ENCODE data around the gene COMMD9.

COMMD9 gene

GRCh38 chr11:36266767-36267166 lies 22.5 kb downstream of the COMMD9 start:
- Histone ChIP-seq H3K4me1 (ENCODE audit: insufficient read depth, low read length) (no peaks in the 10 kb centered on the region), H3K27me3 (ENCODE audit: insufficient read depth, low read length) (no peaks in the 10 kb centered on the region), H3K4me3 (ENCODE audit: low read length) (no peak overlapping the region), H3K9me3 (ENCODE audit: insufficient read depth, low read depth, low read length) (no peaks in the 10 kb centered on the region), H3K27ac (ENCODE audit: low read depth, low read length) (no peak overlapping the region), H3K36me3 (ENCODE audit: insufficient read depth, low read length) (no peaks in the 10 kb centered on the region), H3K9ac (ENCODE audit: low read depth, low read length) (no peak overlapping the region)
- 49% methylated on average over 4 of the region's 5 CpGs for WGBS

- 40% methylated on average over 11 of the region's 13 CpGs for WGBS
- Histone ChIP-seq H3K9ac (ENCODE audit: low read depth, low read length) (no peak overlapping the region), H3K27ac (ENCODE audit: low read depth, low read length) (no peak overlapping the region)
Measured at GRCh38 chr11:36265793-36266628, 23.2 kb downstream of the COMMD9 start.

GRCh38 chr11:36264973-36265344 lies 24.3 kb downstream of the COMMD9 start:
- H3K4me3 ChIP-seq (ENCODE audit: low read length) = no peak overlapping the region
- H3K9me3 ChIP-seq (ENCODE audit: insufficient read depth, low read depth, low read length) = no peaks in the 10 kb centered on the region
- H3K9ac ChIP-seq (ENCODE audit: low read depth, low read length) = no peak overlapping the region
- WGBS = 93% methylated on average over 5 of the region's 5 CpGs
- H3K4me1 ChIP-seq (ENCODE audit: insufficient read depth, low read length) = no peaks in the 10 kb centered on the region
- no peak overlapping the region for H3K27ac ChIP-seq (ENCODE audit: low read depth, low read length)
- H3K36me3 ChIP-seq (ENCODE audit: insufficient read depth, low read length) = no peaks in the 10 kb centered on the region
- H3K27me3 ChIP-seq (ENCODE audit: insufficient read depth, low read length) = no peaks in the 10 kb centered on the region

More at GRCh38 chr11:36265793-36266628, 23.2 kb downstream of the COMMD9 start:
- Histone ChIP-seq H3K9me3 (ENCODE audit: insufficient read depth, low read depth, low read length) (no peaks in the 10 kb centered on the region), H3K27me3 (ENCODE audit: insufficient read depth, low read length) (no peaks in the 10 kb centered on the region), H3K4me1 (ENCODE audit: insufficient read depth, low read length) (no peaks in the 10 kb centered on the region), H3K4me3 (ENCODE audit: low read length) (no peak overlapping the region), H3K36me3 (ENCODE audit: insufficient read depth, low read length) (no peaks in the 10 kb centered on the region)

GRCh38 chr11:36264011-36264972 lies 24.9 kb downstream of the COMMD9 start:
- H3K4me1 ChIP-seq (ENCODE audit: insufficient read depth, low read length) = no peaks in the 10 kb centered on the region
- no peaks in the 10 kb centered on the region for H3K27me3 ChIP-seq (ENCODE audit: insufficient read depth, low read length)
- H3K36me3 ChIP-seq (ENCODE audit: insufficient read depth, low read length) = no peaks in the 10 kb centered on the region
- H3K9ac ChIP-seq (ENCODE audit: low read depth, low read length) = no peak overlapping the region
- WGBS = 78% methylated on average over 9 of the region's 9 CpGs
- no peak overlapping the region for H3K27ac ChIP-seq (ENCODE audit: low read depth, low read length)
- H3K4me3 ChIP-seq (ENCODE audit: low read length) = no peak overlapping the region
- H3K9me3 ChIP-seq (ENCODE audit: insufficient read depth, low read depth, low read length) = no peaks in the 10 kb centered on the region

- no peaks in the 10 kb centered on the region for H3K27me3 ChIP-seq (ENCODE audit: insufficient read depth, low read length)
- H3K27ac ChIP-seq (ENCODE audit: low read depth, low read length) = no peak overlapping the region
- H3K9me3 ChIP-seq (ENCODE audit: insufficient read depth, low read depth, low read length) = peaks cover 4% of the 10 kb centered on the region; the same call in 1 of the 2 replicates
- H3K4me3 ChIP-seq (ENCODE audit: low read length) = no peak overlapping the region
- H3K36me3 ChIP-seq (ENCODE audit: insufficient read depth, low read length) = no peaks in the 10 kb centered on the region
- WGBS = 76% methylated on average over 4 of the region's 4 CpGs
- 0 out of 2 replicates have a peak, but pooled peaks cover 5% of the 10 kb centered on the region for H3K4me1 ChIP-seq (ENCODE audit: insufficient read depth, low read length)
- H3K9ac ChIP-seq (ENCODE audit: low read depth, low read length) = no peak overlapping the region
Measured at GRCh38 chr11:36261094-36261493, 28.1 kb downstream of the COMMD9 start.

GRCh38 chr11:36258730-36259360 lies 30.4 kb downstream of the COMMD9 start:
- H3K4me3 ChIP-seq (ENCODE audit: low read length) = no peak overlapping the region
- H3K9me3 ChIP-seq (ENCODE audit: insufficient read depth, low read depth, low read length) = peaks cover 5% of the 10 kb centered on the region; the same call in 1 of the 2 replicates
- 51% methylated on average over 12 of the region's 12 CpGs for WGBS
- H3K27me3 ChIP-seq (ENCODE audit: insufficient read depth, low read length) = no peaks in the 10 kb centered on the region
- no peaks in the 10 kb centered on the region for H3K36me3 ChIP-seq (ENCODE audit: insufficient read depth, low read length)
- H3K27ac ChIP-seq (ENCODE audit: low read depth, low read length) = no peak overlapping the region
- no peak overlapping the region for H3K9ac ChIP-seq (ENCODE audit: low read depth, low read length)
- H3K4me1 ChIP-seq (ENCODE audit: insufficient read depth, low read length) = 0 out of 2 replicates have a peak, but pooled peaks cover 5% of the 10 kb centered on the region

- no peak overlapping the region for H3K27ac ChIP-seq (ENCODE audit: low read depth, low read length)
- H3K4me3 ChIP-seq (ENCODE audit: low read length) = no peak overlapping the region
- H3K36me3 ChIP-seq (ENCODE audit: insufficient read depth, low read length) = no peaks in the 10 kb centered on the region
- H3K9me3 ChIP-seq (ENCODE audit: insufficient read depth, low read depth, low read length) = peaks cover 5% of the 10 kb centered on the region; the same call in 1 of the 2 replicates
- no peaks in the 10 kb centered on the region for H3K27me3 ChIP-seq (ENCODE audit: insufficient read depth, low read length)
- H3K9ac ChIP-seq (ENCODE audit: low read depth, low read length) = no peak overlapping the region
- WGBS = 73% methylated on average over 5 of the region's 5 CpGs
- 0 out of 2 replicates have a peak, but pooled peaks cover 11% of the 10 kb centered on the region for H3K4me1 ChIP-seq (ENCODE audit: insufficient read depth, low read length)
Measured at GRCh38 chr11:36257351-36257750, 31.9 kb downstream of the COMMD9 start.

GRCh38 chr11:36254713-36255112 lies 34.5 kb downstream of the COMMD9 start:
- Histone ChIP-seq H3K27ac (ENCODE audit: low read depth, low read length) (no peak overlapping the region), H3K9me3 (ENCODE audit: insufficient read depth, low read depth, low read length) (peaks cover 5% of the 10 kb centered on the region; the same call in 1 of the 2 replicates), H3K4me3 (ENCODE audit: low read length) (no peak overlapping the region), H3K36me3 (ENCODE audit: insufficient read depth, low read length) (no peaks in the 10 kb centered on the region), H3K9ac (ENCODE audit: low read depth, low read length) (no peak overlapping the region), H3K4me1 (ENCODE audit: insufficient read depth, low read length) (0 out of 2 replicates have a peak, but pooled peaks cover 11% of the 10 kb centered on the region), H3K27me3 (ENCODE audit: insufficient read depth, low read length) (no peaks in the 10 kb centered on the region)
- WGBS = 100% methylated on average over 1 of the region's 1 CpG

- no peaks in the 10 kb centered on the region for H3K27me3 ChIP-seq (ENCODE audit: insufficient read depth, low read length)
- H3K4me3 ChIP-seq (ENCODE audit: low read length) = no peak overlapping the region
- 64% methylated on average over 5 of the region's 5 CpGs for WGBS
- H3K9me3 ChIP-seq (ENCODE audit: insufficient read depth, low read depth, low read length) = peaks cover 5% of the 10 kb centered on the region; the same call in 1 of the 2 replicates
- H3K36me3 ChIP-seq (ENCODE audit: insufficient read depth, low read length) = no peaks in the 10 kb centered on the region
- no peak overlapping the region for H3K9ac ChIP-seq (ENCODE audit: low read depth, low read length)
- no peak overlapping the region for H3K27ac ChIP-seq (ENCODE audit: low read depth, low read length)
- 0 out of 2 replicates have a peak, but pooled peaks cover 7% of the 10 kb centered on the region for H3K4me1 ChIP-seq (ENCODE audit: insufficient read depth, low read length)
Measured at GRCh38 chr11:36253238-36253637, 36.0 kb downstream of the COMMD9 start.

- Histone ChIP-seq H3K4me1 (ENCODE audit: insufficient read depth, low read length) (0 out of 2 replicates have a peak, but pooled peaks cover 6% of the 10 kb centered on the region), H3K27me3 (ENCODE audit: insufficient read depth, low read length) (no peaks in the 10 kb centered on the region), H3K36me3 (ENCODE audit: insufficient read depth, low read length) (no peaks in the 10 kb centered on the region), H3K9ac (ENCODE audit: low read depth, low read length) (no peak overlapping the region), H3K9me3 (ENCODE audit: insufficient read depth, low read depth, low read length) (peaks cover 5% of the 10 kb centered on the region; the same call in 1 of the 2 replicates), H3K27ac (ENCODE audit: low read depth, low read length) (no peak overlapping the region), H3K4me3 (ENCODE audit: low read length) (no peak overlapping the region)
- 65% methylated on average over 2 of the region's 2 CpGs for WGBS
Measured at GRCh38 chr11:36251823-36252222, 37.4 kb downstream of the COMMD9 start.
